GM19467 (cell line): ENCODE results near the gene CDC34.

Source experiments
- ATAC-seq: cut with Tn5 transposase; IDR thresholded peaks from one replicate; pipeline ENCODE4 v1.9.1; 2021; ENCODE audit warnings: mild to moderate bottlenecking, moderate library complexity; ENCODE audit not compliant: unreplicated experiment

The CDC34 gene

DNA sequence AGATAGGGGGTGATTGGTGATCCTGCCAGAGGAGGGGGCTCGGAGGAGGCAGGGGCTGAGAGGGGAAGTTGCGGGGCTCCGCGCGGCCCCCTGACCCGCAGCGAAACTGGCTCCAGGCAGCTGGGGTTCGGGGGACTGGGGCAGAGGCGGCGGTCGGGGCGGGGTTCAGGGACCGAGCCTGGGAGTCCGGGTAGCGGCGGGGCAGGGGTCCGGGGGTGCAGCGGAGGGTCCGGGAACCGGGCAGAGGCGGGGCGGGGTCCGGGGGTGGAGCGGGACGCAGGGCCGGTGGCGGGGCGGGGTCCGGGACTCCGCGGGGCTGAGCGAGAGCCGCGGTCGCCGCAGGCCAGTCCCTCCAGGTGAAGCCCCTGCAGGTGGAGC is 34.1 kb upstream of the CDC34 start:
- ATAC-seq, result no peak

DNA sequence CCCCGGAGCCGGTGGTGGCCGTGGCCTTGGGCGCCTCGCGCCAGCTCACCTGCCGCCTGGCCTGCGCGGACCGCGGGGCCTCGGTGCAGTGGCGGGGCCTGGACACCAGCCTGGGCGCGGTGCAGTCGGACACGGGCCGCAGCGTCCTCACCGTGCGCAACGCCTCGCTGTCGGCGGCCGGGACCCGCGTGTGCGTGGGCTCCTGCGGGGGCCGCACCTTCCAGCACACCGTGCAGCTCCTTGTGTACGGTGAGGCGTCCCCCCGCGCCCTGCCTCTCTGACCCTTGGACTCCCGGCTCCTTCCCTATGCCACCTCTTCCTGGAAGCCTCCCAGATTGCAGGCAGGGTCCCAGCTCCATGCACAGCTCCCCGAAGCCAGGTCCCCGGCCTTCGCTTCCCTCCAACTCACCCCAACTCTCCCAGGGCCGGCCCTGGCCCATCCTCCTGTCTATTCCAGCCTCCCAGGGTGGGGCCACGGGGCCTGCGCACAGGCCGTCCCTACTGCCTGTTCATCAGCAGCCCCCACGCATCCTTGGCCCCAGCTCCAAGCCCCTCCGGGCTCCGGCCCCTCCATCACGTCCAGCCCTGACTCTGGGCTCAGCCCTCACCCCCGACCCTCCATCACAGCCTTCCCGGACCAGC is 33.6 kb upstream of the CDC34 start:
- no peak for ATAC-seq

DNA sequence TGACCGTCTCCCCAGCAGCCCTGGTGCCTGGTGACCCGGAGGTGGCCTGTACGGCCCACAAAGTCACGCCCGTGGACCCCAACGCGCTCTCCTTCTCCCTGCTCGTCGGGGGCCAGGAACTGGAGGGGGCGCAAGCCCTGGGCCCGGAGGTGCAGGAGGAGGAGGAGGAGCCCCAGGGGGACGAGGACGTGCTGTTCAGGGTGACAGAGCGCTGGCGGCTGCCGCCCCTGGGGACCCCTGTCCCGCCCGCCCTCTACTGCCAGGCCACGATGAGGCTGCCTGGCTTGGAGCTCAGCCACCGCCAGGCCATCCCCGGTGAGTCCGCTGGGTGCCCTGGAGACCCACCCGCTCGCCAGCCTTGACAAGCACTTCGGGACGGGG is 33.1 kb upstream of the CDC34 start:
- no peak for ATAC-seq

DNA sequence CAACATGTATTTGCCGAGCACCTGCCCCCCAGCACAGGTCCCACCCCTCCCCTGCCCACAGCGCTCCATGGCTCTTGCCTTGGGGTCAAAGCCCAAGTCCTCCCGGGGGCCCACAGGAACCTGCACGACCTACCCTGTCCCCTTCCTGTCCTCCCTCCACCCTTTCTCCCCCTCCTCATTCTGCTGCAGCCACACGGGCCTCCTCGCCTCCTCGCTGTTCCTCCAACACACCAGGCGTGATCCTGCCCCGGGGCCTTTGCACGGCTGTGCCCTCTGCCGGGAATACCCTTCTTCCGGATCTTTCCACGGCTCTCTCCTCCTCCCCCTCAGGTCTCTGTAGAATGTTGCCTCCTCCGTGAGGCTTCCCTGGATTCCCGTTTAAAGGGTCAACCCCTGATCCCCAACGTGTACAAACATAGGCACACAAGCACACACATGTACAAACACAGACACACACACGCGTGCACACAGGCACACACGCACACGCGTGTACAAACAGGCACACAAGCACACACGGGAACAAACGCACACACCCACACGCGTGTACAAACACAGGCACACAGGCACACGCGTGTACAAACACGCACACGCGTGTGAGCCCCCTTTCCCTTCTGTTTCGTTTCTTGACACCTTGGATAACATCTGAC is 32.5 kb upstream of the CDC34 start:
- ATAC-seq, result no peak

DNA sequence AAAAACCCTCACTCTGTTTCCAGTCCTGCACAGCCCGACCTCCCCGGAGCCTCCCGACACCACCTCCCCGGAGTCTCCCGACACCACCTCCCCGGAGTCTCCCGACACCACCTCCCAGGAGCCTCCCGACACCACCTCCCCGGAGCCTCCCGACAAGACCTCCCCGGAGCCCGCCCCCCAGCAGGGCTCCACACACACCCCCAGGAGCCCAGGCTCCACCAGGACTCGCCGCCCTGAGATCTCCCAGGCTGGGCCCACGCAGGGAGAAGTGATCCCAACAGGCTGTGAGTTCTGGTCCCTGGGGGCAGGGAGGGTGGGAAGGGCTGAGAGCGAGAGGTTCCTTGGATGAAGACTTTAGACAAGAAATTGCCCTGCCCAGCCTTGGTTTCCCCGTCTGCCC is 29.9 kb upstream of the CDC34 start:
- ATAC-seq, result no peak

DNA sequence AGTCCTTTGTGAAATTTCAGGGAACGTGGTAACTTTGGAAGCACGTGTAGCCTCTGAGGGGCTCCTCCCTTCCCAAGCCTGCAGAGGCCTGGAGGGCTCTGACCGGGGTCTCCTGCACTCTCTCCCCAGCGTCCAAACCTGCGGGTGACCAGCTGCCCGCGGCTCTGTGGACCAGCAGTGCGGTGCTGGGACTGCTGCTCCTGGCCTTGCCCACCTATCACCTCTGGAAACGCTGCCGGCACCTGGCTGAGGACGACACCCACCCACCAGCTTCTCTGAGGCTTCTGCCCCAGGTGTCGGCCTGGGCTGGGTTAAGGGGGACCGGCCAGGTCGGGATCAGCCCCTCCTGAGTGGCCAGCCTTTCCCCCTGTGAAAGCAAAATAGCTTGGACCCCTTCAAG is 26.9 kb upstream of the CDC34 start:
- ATAC-seq, result no peak

DNA sequence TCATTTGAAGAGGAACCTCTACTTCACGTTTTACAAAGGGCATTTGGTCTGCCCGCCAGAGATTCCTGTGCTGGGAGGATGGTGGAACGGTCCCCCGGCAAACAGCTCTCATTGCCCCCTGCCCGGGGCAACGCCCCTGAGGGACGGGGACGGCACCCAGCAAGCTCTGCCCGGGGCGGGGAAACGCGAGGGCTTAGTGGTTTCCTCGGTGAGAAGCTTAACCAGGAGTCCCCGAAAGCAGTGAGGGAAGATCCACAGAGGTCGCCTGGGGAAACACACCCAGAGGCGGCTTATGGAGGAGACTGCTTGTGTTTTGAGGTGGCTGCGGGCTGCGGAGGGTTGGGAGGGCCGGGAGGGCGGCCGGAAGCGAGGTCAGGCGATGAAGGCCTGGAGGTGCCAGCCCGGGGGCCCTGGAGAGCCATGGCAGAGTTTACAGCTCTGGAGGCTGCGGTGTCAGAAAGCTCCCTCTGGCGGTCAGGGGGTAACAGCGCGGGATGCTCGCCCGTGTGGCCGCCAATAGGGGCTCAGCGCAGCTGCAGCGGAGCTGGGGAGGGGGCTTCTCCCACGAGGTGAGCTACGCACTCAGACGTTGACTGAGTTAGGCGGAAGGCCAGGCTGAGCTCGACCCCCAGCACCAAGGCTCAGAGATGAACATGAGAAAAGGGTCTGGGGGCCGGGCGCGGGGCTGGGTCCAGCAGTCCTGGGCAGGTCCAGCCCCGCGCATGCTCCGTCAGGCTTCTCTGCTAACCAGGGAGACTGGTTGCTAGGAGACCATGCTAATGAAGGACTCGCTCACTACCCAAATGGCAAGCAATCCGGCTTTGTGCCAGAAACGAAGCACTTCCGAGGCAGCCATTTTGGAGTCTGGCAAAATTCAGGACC is 24.9 kb upstream of the CDC34 start:
- peak; percentile 61 for ATAC-seq

DNA sequence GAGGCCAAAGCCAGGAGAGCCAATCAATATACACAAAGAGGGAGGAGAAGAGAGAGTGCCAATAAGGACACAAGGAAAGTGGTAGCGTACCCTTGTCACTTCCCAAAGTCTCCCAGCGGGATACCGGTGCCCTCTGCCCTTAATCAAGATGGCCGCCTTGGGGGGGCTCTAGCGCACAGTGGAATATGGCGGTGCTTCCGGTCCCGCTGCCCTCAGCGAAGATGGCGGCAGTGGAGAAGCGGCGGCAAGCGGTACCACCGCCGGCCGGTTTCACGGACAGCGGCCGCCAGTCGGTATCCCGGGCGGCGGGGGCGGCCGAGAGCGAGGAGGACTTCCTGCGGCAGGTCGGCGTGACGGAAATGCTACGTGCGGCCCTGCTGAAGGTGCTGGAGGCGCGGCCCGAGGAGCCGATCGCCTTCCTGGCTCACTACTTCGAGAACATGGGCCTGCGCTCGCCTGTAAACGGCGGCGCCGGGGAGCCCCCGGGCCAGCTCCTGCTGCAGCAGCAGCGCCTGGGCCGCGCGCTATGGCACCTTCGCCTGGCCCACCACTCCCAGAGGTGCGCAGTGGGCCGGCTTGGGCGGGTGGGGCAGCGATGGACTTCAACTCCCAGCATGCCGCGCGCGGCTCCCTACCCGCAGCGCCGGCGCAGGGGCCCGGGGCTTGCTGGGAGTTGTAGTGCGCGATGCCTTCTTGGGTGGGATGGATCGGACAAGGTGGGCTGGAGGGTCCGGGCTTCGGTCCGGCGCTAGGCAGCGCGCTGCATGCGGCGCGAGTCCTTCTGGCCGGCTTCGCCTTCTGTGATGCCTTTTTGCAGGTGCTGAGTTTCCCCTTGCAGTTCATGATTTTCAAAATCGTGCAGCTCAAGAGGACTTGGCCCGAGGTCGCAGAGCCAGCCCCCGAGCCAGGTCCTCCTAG is 24.0 kb upstream of the CDC34 start, which contains the start of gene TPGS1:
Gene TPGS1, plus strand, starts transcription at position 212 of the 918 bp plus-strand sequence. Its CDS starts 10 bp downstream, at position 222.
- peak; percentile 45 for ATAC-seq

DNA sequence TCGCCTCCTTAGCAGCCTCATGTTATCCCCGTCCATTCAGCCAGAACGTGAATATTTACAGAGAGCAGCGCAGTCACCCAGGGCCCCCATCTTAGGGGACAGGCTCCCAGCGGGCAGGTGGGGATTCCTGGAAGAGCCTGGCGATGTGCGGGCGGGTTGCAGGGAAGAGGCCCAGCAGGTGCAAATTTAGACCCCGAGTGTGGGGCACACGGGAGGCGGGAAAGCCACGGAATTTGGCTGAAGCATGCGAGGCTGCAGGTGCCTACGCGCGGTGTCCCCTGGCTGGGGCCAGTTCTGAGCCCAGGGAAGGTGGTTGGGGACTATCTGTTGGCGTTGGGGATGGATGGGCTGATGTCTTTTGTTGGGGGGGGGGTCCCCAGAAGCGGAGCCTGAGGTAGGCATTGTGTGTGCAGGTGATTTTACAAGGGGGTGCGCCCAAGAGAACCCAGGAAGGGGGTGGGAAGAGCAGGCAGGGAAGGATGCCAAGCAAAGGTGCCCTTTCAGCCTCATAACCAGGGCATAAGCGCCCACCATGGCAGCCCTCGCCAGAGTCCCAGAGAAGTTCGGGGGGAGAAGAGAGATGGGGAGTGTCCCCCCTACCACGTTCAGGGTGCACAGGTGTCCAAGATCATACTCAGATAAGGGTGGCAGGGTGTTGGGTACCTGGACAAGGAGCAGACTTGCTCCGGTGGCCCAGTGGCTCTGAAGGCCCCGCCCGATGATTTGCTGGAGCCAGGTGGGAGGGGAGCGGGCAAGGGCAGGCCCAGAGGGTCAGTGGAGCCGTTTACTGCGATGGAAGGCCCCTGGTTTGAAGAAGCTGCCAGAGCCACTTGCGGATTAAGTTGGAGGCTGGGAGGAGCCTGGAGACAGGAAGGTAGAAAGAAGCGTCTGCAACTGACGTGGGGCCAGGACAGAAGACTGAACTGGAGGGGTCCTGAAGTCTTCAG is 23.1 kb upstream of the CDC34 start:
- no peak for ATAC-seq

DNA sequence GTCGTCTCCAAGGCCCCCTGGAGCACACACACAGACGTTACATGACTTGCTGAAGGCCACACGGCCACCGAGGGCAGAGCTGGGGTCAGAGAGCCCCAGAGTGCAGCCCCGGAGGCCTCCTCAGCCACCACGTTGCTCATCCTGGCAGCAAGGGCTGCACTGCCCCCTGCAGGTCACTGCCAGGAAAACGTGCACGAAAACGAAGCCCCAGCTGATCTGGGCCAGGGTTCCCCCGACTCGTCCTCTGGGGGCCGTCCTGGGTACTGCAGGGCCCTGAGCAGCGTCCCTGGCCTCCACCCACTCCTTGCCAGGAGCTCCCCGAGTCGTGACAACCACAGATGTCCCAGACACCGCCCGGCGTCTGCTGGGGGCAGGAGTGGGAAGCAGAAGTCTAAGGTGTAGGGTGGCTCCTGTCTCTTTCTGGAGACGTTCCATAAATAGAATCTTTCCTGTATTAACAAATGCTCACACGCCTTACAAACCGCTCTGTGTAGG is 20.9 kb upstream of the CDC34 start:
- peak; percentile 30 for ATAC-seq

DNA sequence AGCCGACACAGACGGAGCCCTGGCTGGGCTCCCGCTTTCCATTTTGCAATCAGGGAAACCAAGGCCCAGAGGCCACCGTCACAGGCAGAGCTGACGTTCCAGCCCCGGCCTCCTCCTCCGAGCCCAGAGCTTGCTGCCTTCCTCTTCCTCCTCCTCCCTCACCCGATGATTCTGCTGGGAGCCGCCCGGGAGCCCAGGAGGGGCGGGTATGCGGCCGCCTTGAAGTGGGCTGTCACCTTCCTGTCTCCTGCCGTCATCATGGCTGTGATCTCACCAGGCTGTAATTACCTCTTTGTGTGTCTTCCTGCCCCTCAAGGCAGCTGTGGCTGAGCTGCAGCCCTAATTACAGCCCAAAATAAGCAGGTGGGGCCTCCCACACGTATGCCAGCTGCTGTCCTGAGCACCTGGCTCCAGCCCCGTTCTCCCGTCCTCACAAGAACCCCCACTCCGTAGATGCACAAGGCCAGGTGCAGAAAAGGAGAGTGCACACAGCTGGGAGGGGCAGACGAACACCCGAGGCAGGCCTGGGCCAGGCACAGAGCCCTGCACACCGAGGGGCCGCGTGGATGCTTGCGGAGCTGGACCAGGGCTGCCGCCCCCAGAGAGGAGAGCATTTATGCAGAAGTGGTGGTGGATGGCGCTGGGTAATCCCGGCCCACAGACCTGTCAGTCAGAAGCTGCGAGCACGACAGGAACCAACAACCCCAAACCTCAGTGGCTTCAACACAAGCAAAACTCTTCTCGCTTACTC is 20.3 kb upstream of the CDC34 start:
- ATAC-seq, result no peak

DNA sequence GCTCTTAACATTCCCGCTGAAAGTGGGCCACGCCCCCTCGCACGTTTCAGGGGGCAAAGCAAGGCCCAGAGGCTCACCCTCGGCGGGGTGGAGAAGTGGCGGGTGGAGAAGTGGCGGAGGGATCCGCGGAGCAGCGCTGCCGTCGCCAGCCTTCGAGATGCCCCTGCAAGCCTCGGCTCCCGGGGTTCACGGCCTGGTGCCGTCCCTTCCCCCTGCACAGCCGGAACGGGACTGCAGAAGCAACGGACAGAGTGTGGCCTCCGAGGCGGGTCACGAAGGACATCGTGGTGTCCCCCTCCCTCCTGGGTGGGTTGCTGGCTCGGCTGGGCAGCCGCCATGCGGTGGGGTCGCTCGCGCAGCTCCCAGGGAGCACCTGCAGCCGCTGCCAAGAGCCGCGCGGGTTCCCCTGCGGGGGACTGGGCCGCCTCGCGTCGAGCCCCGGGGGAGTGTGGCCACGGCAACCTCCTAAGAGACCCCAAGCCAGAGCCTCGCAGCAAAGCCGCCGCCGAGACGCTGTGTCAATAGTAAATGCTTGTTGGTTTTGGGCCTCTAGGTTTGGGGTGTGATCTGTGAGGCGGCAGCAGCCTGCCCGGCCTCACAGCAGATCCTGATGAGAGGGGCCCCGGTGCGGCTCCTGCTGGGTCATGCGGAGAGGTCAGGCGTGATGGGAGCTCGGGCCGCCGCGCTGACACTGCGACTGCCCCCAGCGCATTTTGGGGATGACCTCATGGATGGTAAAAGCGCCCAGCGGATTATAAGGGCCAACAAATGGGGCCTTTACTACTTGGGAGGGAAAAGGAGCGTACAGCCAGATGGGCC is 18.8 kb upstream of the CDC34 start:
- ATAC-seq, result no peak

DNA sequence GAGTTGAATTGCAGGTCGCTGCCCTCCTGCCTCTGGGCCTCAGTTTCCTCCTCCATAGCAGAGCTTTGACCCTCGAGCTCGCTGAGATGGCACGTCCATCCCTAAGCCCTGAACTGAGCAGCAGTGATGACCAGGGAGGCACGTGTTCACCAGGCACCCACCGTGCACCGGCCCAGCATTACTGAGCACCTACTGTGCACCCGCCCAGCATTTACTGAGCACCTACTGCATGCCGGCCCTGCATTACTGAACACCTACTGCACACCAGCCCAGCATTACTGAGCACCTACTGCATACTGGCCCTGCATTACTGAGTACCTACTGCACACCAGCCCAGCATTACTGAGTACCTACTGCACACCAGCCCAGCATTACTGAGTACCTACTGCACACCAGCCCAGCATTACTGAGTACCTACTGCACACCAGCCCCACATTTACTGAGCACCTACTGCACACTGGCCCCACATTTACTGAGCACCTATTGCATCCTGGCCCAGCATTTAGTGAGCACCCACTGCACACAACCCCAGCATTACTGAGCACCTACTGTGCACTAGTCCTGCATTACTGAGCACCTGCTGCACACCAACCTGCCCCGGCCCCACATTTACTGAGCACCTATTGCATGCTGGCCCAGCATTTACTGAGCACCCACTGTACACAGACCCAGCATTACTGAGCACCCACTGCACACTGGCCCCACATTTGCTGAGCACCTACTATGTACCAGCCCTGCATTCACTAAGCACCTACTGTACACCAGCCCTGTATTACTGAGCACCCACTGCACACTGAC is 18.0 kb upstream of the CDC34 start:
- no peak for ATAC-seq

DNA sequence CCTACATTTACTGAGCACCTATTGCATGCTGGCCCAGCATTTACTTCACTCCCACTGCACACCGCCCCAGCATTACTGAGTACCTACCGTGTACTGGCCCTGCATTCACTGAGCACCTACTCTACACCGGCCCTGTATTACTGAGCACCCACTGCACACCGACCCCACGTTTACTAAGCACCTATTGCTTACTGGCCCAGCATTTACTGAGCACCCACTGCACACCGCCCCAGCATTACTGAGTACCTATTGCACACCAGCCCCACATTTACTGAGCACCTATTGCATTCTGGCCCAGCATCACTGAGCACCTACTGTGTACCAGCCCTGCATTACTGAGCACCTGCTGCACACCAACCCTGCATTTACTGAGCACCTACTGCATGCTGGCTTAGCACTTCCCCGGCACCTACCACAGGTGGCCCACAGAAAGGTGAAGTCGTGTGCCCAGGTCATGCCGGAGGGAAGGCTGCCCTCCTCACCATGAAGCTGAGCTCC is 17.3 kb upstream of the CDC34 start:
- no peak for ATAC-seq

DNA sequence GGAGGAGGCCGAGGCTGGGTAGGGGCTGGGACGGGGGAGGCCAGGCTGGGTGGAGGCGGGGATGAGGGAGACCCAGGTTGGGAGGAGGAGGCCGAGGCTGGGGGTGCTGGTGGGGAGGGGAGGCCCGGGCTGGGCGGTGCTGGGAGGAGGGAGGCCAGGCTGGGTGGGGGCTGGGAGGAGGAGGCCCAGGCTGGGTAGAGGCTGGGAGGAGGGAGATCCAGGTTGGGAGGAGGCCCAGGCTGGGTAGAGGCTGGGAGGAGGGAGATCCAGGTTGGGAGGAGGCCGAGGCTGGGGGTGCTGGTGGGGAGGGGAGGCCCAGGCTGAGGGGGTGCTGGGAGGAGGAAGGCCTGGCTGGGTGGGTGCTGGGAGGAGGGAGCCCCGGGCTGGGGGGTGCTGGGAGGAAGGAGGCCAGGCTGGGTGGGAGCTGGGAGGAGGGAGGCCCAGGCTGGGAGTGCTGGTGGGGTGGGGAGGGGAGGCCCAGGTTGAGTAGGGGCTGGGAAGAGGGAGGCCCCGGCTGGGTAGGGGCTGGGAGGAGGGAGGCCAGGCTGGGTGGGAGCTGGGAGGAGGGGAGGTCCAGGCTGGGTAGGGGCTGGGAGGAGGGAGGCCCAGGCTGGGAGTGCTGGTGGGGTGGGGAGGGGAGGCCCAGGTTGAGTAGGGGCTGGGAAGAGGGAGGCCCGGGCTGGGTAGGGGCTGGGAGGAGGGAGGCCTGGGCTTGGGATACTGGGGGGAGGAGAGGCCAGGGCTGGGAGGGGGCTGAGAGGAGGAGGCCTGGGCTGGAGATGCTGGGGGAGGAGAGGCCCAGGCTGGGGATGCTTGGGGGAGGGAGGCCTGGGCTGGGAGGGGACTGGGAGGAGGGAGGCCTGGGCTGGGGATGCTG is 13.6 kb upstream of the CDC34 start:
- no peak for ATAC-seq

DNA sequence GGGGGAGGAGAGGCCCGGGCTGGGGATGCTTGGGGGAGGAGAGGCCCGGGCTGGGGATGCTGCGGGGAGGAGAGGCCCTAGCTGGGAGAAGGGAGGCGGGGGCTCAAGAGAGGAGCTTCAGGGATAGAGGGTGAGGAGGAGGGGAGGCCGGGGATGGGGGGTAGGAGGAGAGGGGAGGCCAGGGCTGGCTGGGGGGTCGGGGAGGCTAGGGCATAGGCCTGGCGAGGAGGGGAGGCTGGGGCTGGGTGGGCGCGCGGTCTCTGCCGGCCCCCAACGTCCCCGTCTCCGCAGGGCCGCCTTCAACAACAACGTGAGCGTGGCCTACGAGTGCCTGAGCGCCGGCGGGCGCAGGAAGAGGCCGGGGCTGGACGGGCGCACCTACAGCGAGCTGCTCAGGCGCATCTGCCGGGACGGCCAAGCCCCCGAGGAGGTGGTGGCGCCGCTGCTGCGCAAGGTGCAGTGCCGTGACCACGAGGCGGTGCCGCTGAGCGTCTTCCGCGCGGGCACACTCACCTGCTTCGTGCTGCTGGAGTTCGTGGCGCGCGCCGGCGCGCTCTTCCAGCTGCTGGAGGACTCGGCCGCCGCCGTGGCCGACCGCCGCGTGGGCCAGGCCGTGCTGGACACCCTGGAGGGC is 12.8 kb upstream of the CDC34 start:
- no peak for ATAC-seq
